Type B pancreatic cell (in vitro differentiated cells): ENCODE measurements around the gene EML1. TPM values are rescaled to one million over a fixed set of nuclear protein-coding genes. Genes with fewer than 3 reads are reported as not detected.

Experiments
- DNase-seq: peaks from one replicate; pipeline ENCODE4 v3.0.0; 2021; ENCODE audit warnings: mixed read lengths; ENCODE audit not compliant: unreplicated experiment; ENCODE audit errors: extremely low spot score
- H3K27ac Mint-ChIP-seq: 2 replicates; pipeline ENCODE4 v1.8.0; 2021; ENCODE audit warnings: mild to moderate bottlenecking, mixed read lengths
- H3K27me3 Mint-ChIP-seq: 2 replicates; pipeline ENCODE4 v1.8.0; 2021; ENCODE audit warnings: mixed read lengths
- H3K36me3 Mint-ChIP-seq: 2 replicates; pipeline ENCODE4 v1.8.0; 2021; ENCODE audit warnings: mixed read lengths
- H3K4me1 Mint-ChIP-seq: one replicate; pipeline ENCODE4 v1.8.0; 2021; ENCODE audit warnings: mixed read lengths; ENCODE audit not compliant: unreplicated experiment
- H3K4me3 Mint-ChIP-seq: 2 replicates; pipeline ENCODE4 v1.8.0; 2021; ENCODE audit warnings: mild to moderate bottlenecking, mixed read lengths
- H3K9me3 Mint-ChIP-seq: 2 replicates; pipeline ENCODE4 v1.8.0; 2021; ENCODE audit warnings: mixed read lengths
- CTCF ChIP-seq: fragments of 200-600 bp; sonication (generic); conservative IDR thresholded peaks from 2 replicates; pipeline ENCODE4 v1.5.0; 2021; ENCODE audit warnings: antibody characterized with exemption, mild to moderate bottlenecking
- total RNA-seq: library from RNA; stranded (reverse); gene quantifications from 2 replicates; pipeline ENCODE4 v1.2.1, GENCODE V29; 2021; ENCODE audit warnings: low replicate concordance

The EML1 gene
- total RNA-seq, 1 donor from 2014 or later, result 45.7 TPM

DNA sequence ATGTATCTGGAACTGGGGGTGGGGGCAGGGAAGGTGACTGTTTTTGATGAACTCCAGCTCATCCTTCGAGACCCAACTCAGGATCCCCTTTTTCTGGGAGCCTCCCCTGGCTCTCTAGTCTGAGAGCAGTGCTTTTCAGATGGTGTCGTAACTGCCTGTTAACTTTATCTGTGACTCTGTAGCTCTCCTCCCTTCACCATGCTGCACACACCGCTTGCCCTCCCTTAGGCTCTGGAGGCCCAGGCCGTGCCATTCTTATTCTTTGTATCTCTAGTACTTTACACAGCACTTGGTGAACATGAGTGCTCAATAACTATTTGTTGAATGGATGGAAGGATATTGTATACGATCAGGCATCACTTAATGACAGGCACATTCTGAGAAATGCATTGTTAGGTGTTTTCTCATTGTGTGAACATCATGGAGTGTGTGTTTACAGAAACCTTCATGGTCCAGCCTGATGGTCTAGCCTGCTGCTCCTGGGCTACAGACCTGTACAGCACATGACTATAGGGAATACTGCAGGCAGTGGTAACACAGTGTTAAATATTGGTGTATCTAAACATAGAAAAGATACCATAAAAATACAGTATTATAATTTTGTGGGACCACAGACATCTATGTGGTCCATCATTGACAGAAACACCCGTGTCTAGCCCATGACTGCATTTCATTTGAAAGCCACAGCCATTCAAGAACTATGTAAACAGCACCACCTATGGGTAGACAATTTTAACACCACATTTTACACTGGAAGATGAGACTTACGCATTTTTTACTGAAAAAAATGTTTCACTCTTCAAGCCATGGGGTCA is 91.8 kb downstream of the EML1 start:
- TF ChIP-seq CTCF, result peak; percentile 92
- no peak for DNase-seq
- Mint-ChIP-seq H3K27ac (no peak overlapping the region), H3K27me3 (no peaks in the 10 kb centered on the region), H3K4me3 (no peak overlapping the region), H3K36me3 (no peaks in the 10 kb centered on the region), H3K4me1 (peaks cover 6% of the 10 kb centered on the region), H3K9me3 (no peaks in the 10 kb centered on the region)

DNA sequence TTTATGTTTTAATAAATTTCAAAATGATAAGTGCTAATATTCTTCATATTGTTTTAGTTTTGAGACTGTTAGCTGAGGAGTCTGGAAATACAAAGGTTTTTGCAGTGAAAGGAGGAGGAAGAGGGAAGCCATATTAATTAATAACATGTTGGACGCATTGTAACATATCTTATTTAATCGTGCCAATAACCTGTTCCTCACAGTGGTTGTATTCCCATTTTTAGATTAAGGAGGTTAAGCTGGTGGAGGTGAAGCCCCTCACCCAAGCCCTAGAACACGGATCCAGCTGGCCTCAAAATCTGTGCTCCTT is 92.4 kb downstream of the EML1 start:
- no peak for TF ChIP-seq CTCF
- Mint-ChIP-seq H3K4me3 (no peak overlapping the region), H3K4me1 (peaks cover 4% of the 10 kb centered on the region), H3K9me3 (no peaks in the 10 kb centered on the region), H3K27me3 (no peaks in the 10 kb centered on the region), H3K27ac (no peak overlapping the region), H3K36me3 (no peaks in the 10 kb centered on the region)
- DNase-seq, result no peak

DNA sequence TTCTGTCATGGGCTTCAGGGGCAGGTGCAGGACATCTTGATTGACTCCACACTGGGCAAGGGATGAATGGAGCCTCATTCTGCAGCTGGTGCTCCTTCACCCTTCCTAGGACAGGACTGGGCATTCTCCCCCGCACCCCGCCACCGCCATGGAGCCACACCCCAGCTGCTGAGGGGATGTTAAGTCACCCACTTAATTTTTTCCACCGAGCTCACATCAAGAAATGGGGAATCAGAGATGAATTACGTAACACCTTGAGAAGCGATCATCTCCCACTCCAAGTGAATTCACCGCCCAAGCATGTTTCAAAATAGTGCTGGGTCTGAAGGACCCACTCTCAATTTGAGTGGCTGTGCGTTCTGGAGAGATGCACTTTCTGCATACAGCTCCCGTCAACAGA is 94.2 kb downstream of the EML1 start:
- Mint-ChIP-seq H3K27me3 (no peaks in the 10 kb centered on the region), H3K9me3 (no peaks in the 10 kb centered on the region), H3K27ac (no peak overlapping the region), H3K4me3 (no peak overlapping the region), H3K4me1 (no peaks in the 10 kb centered on the region), H3K36me3 (no peaks in the 10 kb centered on the region)
- no peak for TF ChIP-seq CTCF
- DNase-seq, result no peak

GRCh38 chr14:99888149-99888548 is 94.9 kb downstream of the EML1 start:
- no peak for TF ChIP-seq CTCF
- Mint-ChIP-seq H3K27me3 (no peaks in the 10 kb centered on the region), H3K9me3 (no peaks in the 10 kb centered on the region), H3K4me1 (no peaks in the 10 kb centered on the region), H3K4me3 (no peak overlapping the region), H3K36me3 (no peaks in the 10 kb centered on the region), H3K27ac (no peak overlapping the region)
- DNase-seq, result no peak

GRCh38 chr14:99889268-99889667 is 96.1 kb downstream of the EML1 start:
- H3K4me1 Mint-ChIP-seq, result no peaks in the 10 kb centered on the region
- H3K36me3 Mint-ChIP-seq, result no peaks in the 10 kb centered on the region
- no peaks in the 10 kb centered on the region for H3K27me3 Mint-ChIP-seq
- DNase-seq, result no peak
- no peaks in the 10 kb centered on the region for H3K9me3 Mint-ChIP-seq
- no peak for TF ChIP-seq CTCF
- H3K4me3 Mint-ChIP-seq, result no peak overlapping the region
- peak overlapping the region; percentile 67 for H3K27ac Mint-ChIP-seq

DNA sequence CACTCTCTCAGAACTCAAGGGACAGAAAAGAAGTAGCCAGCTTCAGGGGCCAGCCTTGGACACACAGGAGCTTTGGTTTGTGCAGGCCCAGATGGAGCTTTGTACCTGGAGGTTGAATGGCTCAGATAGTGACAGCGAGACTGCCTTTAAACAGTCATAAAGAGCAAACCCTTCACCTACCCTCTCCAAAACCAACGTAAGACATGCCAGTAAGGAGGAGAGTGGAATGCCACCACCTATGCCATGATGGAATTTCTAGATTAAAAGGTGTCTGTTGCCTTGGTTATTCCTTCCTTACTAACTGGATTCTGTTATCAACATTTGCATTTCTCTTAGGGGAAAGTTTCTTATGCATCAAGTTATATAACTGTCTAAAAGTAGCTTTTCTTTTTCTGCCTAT is 98.1 kb downstream of the EML1 start:
- no peak overlapping the region for H3K4me3 Mint-ChIP-seq
- H3K9me3 Mint-ChIP-seq, result no peaks in the 10 kb centered on the region
- DNase-seq, result no peak
- no peak overlapping the region for H3K27ac Mint-ChIP-seq
- peaks cover 6% of the 10 kb centered on the region for H3K36me3 Mint-ChIP-seq
- no peak for TF ChIP-seq CTCF
- no peaks in the 10 kb centered on the region for H3K4me1 Mint-ChIP-seq
- no peaks in the 10 kb centered on the region for H3K27me3 Mint-ChIP-seq
